Neural progenitor cell (in vitro differentiated cells): ENCODE results near the gene NSFL1C. TPM values are rescaled to one million over a fixed set of nuclear protein-coding genes. Genes with fewer than 3 reads are reported as not detected.

ENCODE experiments used
- DNase-seq: peaks from one replicate; pipeline ENCODE4 v3.0.0-alpha.2; 2016; ENCODE audit warnings: low spot score
- H2AFZ ChIP-seq: fragments of 200-600 bp; sonication (generic); replicated peaks from 2 replicates; pipeline ENCODE4 v1.6.1; 2016; ENCODE audit warnings: antibody characterized with exemption
- H3F3A ChIP-seq: fragments of 200-600 bp; sonication (generic); 2 replicates; pipeline ENCODE4 v1.6.1; 2016; ENCODE audit warnings: antibody characterized with exemption, low read depth
- H3K27ac ChIP-seq: fragments of 200-600 bp; sonication (generic); 2 replicates; pipeline ENCODE4 v1.5.1; 2016; ENCODE audit warnings: mild to moderate bottlenecking
- H3K27me3 ChIP-seq: fragments of 200-600 bp; sonication (generic); 2 replicates; pipeline ENCODE4 v1.6.1; 2016; ENCODE audit warnings: mild to moderate bottlenecking, moderate library complexity
- H3K36me3 ChIP-seq: fragments of 200-600 bp; sonication (generic); 2 replicates; pipeline ENCODE4 v1.5.1; 2016
- H3K4me1 ChIP-seq: fragments of 200-600 bp; sonication (generic); 2 replicates; pipeline ENCODE4 v1.6.1; 2016; ENCODE audit warnings: mixed run types
- H3K4me2 ChIP-seq: fragments of 200-600 bp; sonication (generic); 2 replicates; pipeline ENCODE4 v1.6.1; 2016
- H3K4me3 ChIP-seq: fragments of 200-600 bp; sonication (generic); 2 replicates; pipeline ENCODE4 v1.5.1; 2016
- H3K79me2 ChIP-seq: fragments of 200-600 bp; sonication (generic); 2 replicates; pipeline ENCODE4 v1.6.1; 2016; ENCODE audit warnings: low read depth
- H3K9ac ChIP-seq: fragments of 200-600 bp; sonication (generic); 2 replicates; pipeline ENCODE4 v1.6.1; 2016
- H3K9me3 ChIP-seq: fragments of 200-600 bp; sonication (generic); 2 replicates; pipeline ENCODE4 v1.5.1; 2016; ENCODE audit warnings: low read depth
- H4K20me1 ChIP-seq: fragments of 200-600 bp; sonication (generic); 2 replicates; pipeline ENCODE4 v1.6.1; 2016; ENCODE audit warnings: low read depth
- H3K27ac Mint-ChIP-seq: 3 replicates; pipeline ENCODE4 v1.8.0; 2021; ENCODE audit warnings: mixed read lengths
- H3K27me3 Mint-ChIP-seq: 2 replicates; pipeline ENCODE4 v1.8.0; 2022; ENCODE audit warnings: low read depth, mild to moderate bottlenecking, inconsistent platforms, moderate library complexity, mixed read lengths; ENCODE audit not compliant: insufficient read depth
- H3K36me3 Mint-ChIP-seq: 3 replicates; pipeline ENCODE4 v1.8.0; 2021; ENCODE audit warnings: mixed read lengths
- H3K4me1 Mint-ChIP-seq: 3 replicates; pipeline ENCODE4 v1.8.0; 2021; ENCODE audit warnings: mixed read lengths
- H3K4me3 Mint-ChIP-seq: 3 replicates; pipeline ENCODE4 v1.8.0; 2021; ENCODE audit warnings: mild to moderate bottlenecking, moderate library complexity, mixed read lengths
- H3K9me3 Mint-ChIP-seq: 3 replicates; pipeline ENCODE4 v1.8.0; 2020; ENCODE audit warnings: mixed read lengths
- CTCF ChIP-seq: fragments of 200-600 bp; sonication (generic); IDR thresholded peaks from 2 replicates; pipeline ENCODE4 v1.5.1; 2017; ENCODE audit warnings: antibody characterized with exemption, mild to moderate bottlenecking
- EZH2 ChIP-seq: fragments of 200-600 bp; sonication (generic); IDR thresholded peaks from 2 replicates; pipeline ENCODE4 v1.6.1; 2017; ENCODE audit warnings: antibody characterized with exemption, mild to moderate bottlenecking, moderate library complexity
- EZH2phosphoT487 ChIP-seq: fragments of 200-600 bp; sonication (generic); IDR thresholded peaks from 2 replicates; pipeline ENCODE4 v1.6.1; 2017; ENCODE audit warnings: antibody characterized with exemption
- total RNA-seq: library from RNA; depleted of rRNA; stranded (reverse); fragments of >200 nt; gene quantifications from 2 replicates; pipeline ENCODE4 v1.2.3, GENCODE V29; 2015; ENCODE audit warnings: low replicate concordance

Gene NSFL1C
- total RNA-seq, 1 donor from 2014 or later: 30.5 TPM

- no peak overlapping the region for H3K9ac ChIP-seq
- H3K27me3 ChIP-seq: no peaks in the 10 kb centered on the region
- H3K4me1 ChIP-seq: no peaks in the 10 kb centered on the region
- H3K36me3 ChIP-seq: no peaks in the 10 kb centered on the region
- H3K4me2 ChIP-seq: no peak overlapping the region
- no peaks in the 10 kb centered on the region for H3K9me3 ChIP-seq
- Mint-ChIP-seq H3K9me3 (no peaks in the 10 kb centered on the region), H3K27ac (no peak overlapping the region), H3K27me3 (no peaks in the 10 kb centered on the region), H3K36me3 (peaks cover 17% of the 10 kb centered on the region), H3K4me1 (no peaks in the 10 kb centered on the region), H3K4me3 (no peak overlapping the region)
- no peaks in the 10 kb centered on the region for H4K20me1 ChIP-seq
- DNase-seq: no peak
- no peaks in the 10 kb centered on the region for H3K79me2 ChIP-seq
- no peak overlapping the region for H3K27ac ChIP-seq
- no peak overlapping the region for H3K4me3 ChIP-seq
- peaks cover 2% of the 10 kb centered on the region for H3F3A ChIP-seq
- TF ChIP-seq EZH2 (no peak), CTCF (no peak), EZH2phosphoT487 (no peak)
- no peak overlapping the region for H2AFZ ChIP-seq
These were observed 30.4 kb downstream of the NSFL1C start for GRCh38 chr20:1436263-1436662.

GRCh38 chr20:1435337-1435699, 31.3 kb downstream of the NSFL1C start:
- Histone ChIP-seq H3K36me3 (no peaks in the 10 kb centered on the region), H3K4me2 (no peak overlapping the region), H3K27me3 (no peaks in the 10 kb centered on the region), H2AFZ (no peak overlapping the region), H3K4me3 (no peak overlapping the region), H3K4me1 (no peaks in the 10 kb centered on the region), H3K79me2 (no peaks in the 10 kb centered on the region), H4K20me1 (no peaks in the 10 kb centered on the region), H3K9me3 (no peaks in the 10 kb centered on the region), H3K27ac (no peak overlapping the region), H3K9ac (no peak overlapping the region), H3F3A (peaks cover 2% of the 10 kb centered on the region)
- TF ChIP-seq EZH2: no peak
- no peak for TF ChIP-seq CTCF
- TF ChIP-seq EZH2phosphoT487: no peak
- no peak overlapping the region for H3K4me3 Mint-ChIP-seq
- no peaks in the 10 kb centered on the region for H3K27me3 Mint-ChIP-seq
- H3K27ac Mint-ChIP-seq: no peak overlapping the region
- no peaks in the 10 kb centered on the region for H3K9me3 Mint-ChIP-seq
- H3K4me1 Mint-ChIP-seq: peaks cover 2% of the 10 kb centered on the region
- DNase-seq: no peak
- peaks cover 19% of the 10 kb centered on the region for H3K36me3 Mint-ChIP-seq

GRCh38 chr20:1434571-1435336, 31.9 kb downstream of the NSFL1C start:
- H3K4me1 Mint-ChIP-seq: peaks cover 2% of the 10 kb centered on the region
- H3K36me3 ChIP-seq: no peaks in the 10 kb centered on the region
- H3K79me2 ChIP-seq: no peaks in the 10 kb centered on the region
- peaks cover 2% of the 10 kb centered on the region for H3F3A ChIP-seq
- peaks cover 19% of the 10 kb centered on the region for H3K36me3 Mint-ChIP-seq
- H3K4me2 ChIP-seq: no peak overlapping the region
- DNase-seq: no peak
- H3K4me3 Mint-ChIP-seq: no peak overlapping the region
- no peak overlapping the region for H3K9ac ChIP-seq
- no peak overlapping the region for H3K27ac Mint-ChIP-seq
- no peak overlapping the region for H2AFZ ChIP-seq
- H3K4me1 ChIP-seq: no peaks in the 10 kb centered on the region
- no peak for TF ChIP-seq CTCF
- TF ChIP-seq EZH2phosphoT487: no peak
- no peak for TF ChIP-seq EZH2
- no peaks in the 10 kb centered on the region for H3K9me3 ChIP-seq
- no peaks in the 10 kb centered on the region for H3K27me3 Mint-ChIP-seq
- H3K27me3 ChIP-seq: no peaks in the 10 kb centered on the region
- no peak overlapping the region for H3K4me3 ChIP-seq
- no peaks in the 10 kb centered on the region for H3K9me3 Mint-ChIP-seq
- H4K20me1 ChIP-seq: no peaks in the 10 kb centered on the region
- no peak overlapping the region for H3K27ac ChIP-seq
